GM21825 (cell line): ENCODE results near the gene OLAH.

ENCODE experiments used
- ATAC-seq: cut with Tn5 transposase; IDR thresholded peaks from one replicate; pipeline ENCODE4 v1.9.1; 2021; ENCODE audit warnings: mild to moderate bottlenecking, moderate library complexity; ENCODE audit not compliant: unreplicated experiment

Gene OLAH

GRCh38 chr10:15068802-15069201 lies 25.1 kb downstream of the OLAH start:
- ATAC-seq: no peak

- ATAC-seq: no peak
These were observed 25.5 kb downstream of the OLAH start for GRCh38 chr10:15069230-15069629.

GRCh38 chr10:15072358-15072757 lies 28.6 kb downstream of the OLAH start:
- ATAC-seq: no peak

- ATAC-seq: no peak
These were observed 31.7 kb downstream of the OLAH start for GRCh38 chr10:15075421-15075820.

GRCh38 chr10:15083674-15084501 lies 40.1 kb downstream of the OLAH start:
- ATAC-seq: no peak

GRCh38 chr10:15084502-15084922 lies 40.8 kb downstream of the OLAH start:
- ATAC-seq: no peak

GRCh38 chr10:15088428-15089261 lies 44.9 kb downstream of the OLAH start, which contains the start of gene ACBD7:
TSS of gene ACBD7 (minus strand) at chr10:15088776. CDS start at chr10:15088728, 48 bp downstream.
- peak; percentile 99 for ATAC-seq

GRCh38 chr10:15091418-15091817 lies 47.7 kb downstream of the OLAH start:
- ATAC-seq: no peak

- ATAC-seq: no peak
These were observed 49.2 kb downstream of the OLAH start for GRCh38 chr10:15092855-15093408.

- ATAC-seq: no peak
These were observed 52.9 kb downstream of the OLAH start for GRCh38 chr10:15096661-15097010.

GRCh38 chr10:15097011-15097812 lies 53.5 kb downstream of the OLAH start, which contains the start of gene RPP38:
TSS of gene RPP38 (plus strand) at chr10:15097355. CDS start at chr10:15103315, 5,960 bp downstream.
- ATAC-seq: peak; percentile 83

- ATAC-seq: no peak
These were observed 56.1 kb downstream of the OLAH start for GRCh38 chr10:15099886-15100285.

GRCh38 chr10:15103513-15103912 lies 59.8 kb downstream of the OLAH start:
- ATAC-seq: no peak

GRCh38 chr10:15106352-15107013 lies 62.7 kb downstream of the OLAH start:
- peak; percentile 76 for ATAC-seq

GRCh38 chr10:15112657-15113056 lies 68.9 kb downstream of the OLAH start:
- ATAC-seq: no peak

- ATAC-seq: no peak
These were observed 70.0 kb downstream of the OLAH start for GRCh38 chr10:15113766-15114165.

- ATAC-seq: no peak
These were observed 72.5 kb downstream of the OLAH start for GRCh38 chr10:15116225-15116624.

GRCh38 chr10:15118615-15119014 lies 74.9 kb downstream of the OLAH start:
- no peak for ATAC-seq

- no peak for ATAC-seq
These were observed 76.8 kb downstream of the OLAH start for GRCh38 chr10:15120523-15120922.

GRCh38 chr10:15121707-15122106 lies 78.0 kb downstream of the OLAH start:
- no peak for ATAC-seq
